HG03457 (cell line): ENCODE results near the gene TBX4.

Experiments
- ATAC-seq: cut with Tn5 transposase; IDR thresholded peaks from one replicate; pipeline ENCODE4 v1.9.1; 2021; ENCODE audit warnings: moderate number of reproducible peaks; ENCODE audit not compliant: unreplicated experiment

Gene TBX4

GRCh38 chr17:61452301-61453290, at the start of gene TBX4:
TSS of gene TBX4 (plus strand) at chr17:61452422. CDS start at chr17:61456491, 4,069 bp downstream.
- no peak for ATAC-seq

DNA sequence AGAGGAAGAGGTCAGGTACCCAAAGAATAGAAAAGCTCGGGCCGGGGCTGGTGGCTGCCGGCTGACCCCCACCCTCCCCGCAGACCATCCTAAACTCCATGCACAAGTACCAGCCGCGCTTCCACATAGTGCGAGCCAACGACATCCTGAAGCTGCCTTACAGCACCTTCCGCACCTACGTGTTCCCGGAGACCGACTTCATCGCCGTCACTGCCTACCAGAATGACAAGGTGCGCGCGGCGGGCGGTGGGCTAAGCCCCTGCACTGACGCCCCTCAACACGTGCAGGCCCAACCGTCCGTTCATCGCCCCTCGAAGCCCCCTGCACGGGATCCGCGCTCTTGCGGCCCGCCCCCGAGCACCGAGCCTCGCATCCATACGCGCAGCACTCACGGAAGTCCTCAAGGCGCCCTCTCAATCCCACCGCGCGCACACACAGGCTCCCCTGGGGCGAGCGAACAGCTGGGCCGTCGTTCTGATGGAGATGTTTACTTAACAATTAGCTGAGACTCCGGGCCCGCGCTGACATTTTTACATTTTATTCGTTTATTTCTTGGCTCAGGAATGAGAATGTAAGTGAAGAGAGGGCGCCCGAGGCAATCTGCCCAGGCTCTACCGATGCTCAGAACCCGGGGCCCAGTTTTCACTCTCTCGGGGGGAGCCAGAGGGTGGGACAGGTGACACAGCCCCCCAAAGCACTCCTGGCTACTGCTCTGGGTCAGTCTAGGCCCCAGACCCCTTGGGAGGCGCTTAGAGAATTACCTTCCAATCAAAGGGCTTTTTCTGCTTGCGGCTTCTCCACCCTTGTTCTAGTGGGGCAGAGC, 49.0 kb upstream of the TBX4 start:
- ATAC-seq = no peak

GRCh38 chr17:61403801-61404662, 48.2 kb upstream of the TBX4 start:
- no peak for ATAC-seq

DNA sequence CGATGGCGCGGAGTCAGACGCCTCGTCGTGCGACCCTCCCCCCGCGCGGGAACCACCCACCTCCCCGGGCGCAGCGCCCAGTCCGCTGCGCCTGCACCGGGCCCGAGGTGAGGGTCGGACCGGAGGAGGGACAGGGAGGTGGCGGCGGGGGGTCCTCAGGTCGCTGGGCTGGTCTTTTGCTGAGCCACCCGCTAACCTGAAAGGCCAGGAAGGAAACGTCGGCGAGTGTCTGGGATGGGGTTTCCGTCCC, 47.6 kb upstream of the TBX4 start:
- ATAC-seq = no peak

DNA sequence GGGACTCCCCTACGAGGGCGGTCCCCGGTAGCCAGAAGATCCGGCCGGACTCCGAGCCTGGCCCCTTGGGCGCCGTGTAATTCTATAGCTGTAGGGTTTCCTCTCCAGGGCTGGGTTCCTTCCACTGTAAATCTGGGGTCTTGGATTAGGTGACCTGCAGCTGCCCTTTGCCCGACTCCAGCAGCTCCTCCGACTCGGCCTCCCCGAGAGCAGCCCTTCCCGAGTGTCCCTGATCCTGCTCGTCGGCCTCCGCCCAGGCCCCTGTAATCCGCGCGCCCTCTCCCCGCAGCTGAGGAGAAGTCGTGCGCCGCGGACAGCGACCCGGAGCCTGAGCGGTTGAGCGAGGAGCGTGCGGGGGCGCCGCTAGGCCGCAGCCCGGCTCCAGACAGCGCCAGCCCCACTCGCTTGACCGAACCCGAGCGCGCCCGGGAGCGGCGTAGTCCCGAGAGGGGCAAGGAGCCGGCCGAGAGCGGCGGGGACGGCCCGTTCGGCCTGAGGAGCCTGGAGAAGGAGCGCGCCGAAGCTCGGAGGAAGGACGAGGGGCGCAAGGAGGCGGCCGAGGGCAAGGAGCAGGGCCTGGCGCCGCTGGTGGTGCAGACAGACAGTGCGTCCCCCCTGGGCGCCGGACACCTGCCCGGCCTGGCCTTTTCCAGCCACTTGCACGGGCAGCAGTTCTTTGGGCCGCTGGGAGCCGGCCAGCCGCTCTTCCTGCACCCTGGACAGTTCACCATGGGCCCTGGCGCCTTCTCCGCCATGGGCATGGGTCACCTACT, 47.1 kb upstream of the TBX4 start:
- no peak for ATAC-seq

GRCh38 chr17:61405686-61406536, 46.3 kb upstream of the TBX4 start:
- ATAC-seq = no peak

- no peak for ATAC-seq
These were observed 45.7 kb upstream of the TBX4 start for GRCh38 chr17:61406537-61406845.

GRCh38 chr17:61406971-61407911, 45.0 kb upstream of the TBX4 start:
- no peak for ATAC-seq

DNA sequence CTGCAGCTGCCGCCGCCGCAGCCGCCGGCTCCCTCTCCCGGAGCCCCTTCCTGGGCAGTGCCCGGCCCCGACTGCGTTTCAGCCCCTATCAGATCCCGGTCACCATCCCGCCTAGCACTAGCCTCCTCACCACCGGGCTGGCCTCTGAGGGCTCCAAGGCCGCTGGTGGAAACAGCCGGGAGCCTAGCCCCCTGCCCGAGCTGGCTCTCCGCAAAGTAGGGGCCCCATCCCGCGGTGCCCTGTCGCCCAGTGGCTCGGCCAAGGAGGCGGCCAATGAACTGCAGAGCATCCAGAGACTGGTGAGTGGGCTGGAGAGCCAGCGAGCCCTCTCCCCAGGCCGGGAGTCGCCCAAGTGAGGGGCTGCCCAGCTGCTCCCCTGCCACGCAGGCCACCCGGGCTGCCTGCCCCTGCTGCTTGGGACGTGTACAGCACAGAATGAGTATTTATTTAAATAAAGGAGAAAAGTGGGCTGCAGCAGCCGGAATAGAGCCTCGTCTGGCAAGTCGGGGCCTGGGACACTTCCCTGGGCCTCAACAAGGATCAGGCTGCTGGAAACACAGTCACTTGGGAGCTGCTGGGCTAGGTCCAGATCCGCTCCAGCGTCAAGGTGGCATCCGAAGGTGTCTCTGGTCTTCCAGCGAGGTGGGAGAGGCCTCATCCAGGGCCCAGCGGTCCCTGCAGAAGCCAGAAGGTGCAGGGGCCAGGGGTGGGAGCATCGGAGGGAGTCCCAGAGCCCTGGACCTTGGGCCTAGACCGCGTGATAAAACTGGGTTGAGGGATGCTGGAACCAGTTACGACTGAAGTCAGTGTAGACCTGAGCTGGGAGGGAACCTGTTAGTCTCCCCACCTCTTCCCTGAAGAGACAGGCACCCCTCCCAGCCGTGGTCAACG, 43.8 kb upstream of the TBX4 start:
- ATAC-seq = no peak

DNA sequence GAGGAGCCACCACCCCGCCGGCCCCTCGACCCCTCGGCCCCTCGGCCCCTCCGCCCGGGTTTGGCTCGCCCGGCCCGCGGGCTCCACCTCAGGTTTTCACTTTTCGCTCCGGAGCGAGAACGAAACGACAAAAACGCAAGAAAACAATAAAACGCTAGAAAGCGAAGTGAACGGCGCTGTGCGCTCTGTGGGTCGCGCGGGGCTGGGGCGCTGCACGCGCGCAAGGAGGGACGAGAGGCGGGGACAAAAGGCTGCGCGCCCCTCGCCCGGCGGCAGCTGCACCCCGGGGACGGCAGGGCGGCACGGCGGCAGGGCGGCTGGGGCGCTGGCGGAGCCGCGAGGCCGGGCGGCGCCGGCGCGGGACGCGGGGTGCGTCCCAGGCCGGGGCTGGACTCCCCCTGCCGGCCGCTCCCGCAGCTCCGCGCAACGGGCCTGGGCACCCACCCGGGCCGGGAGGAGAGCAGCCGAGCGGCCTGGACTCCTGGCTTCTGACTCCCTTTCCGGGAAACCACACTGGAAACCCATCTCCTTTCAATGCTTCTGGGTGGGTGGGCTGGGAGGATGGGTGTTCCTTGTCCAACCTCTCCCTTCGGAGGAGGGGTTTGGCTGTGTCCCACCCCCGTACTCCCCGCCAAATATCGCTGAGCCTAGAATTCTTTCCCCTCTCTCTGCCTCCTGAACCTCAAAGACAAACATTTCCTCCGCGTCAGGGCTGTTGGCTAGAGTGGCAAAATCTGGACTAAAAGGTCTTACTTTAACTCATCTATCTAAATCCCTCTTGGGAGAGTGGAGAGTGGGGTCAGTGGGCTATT, 42.7 kb upstream of the TBX4 start:
- no peak for ATAC-seq

GRCh38 chr17:61410141-61411010, 41.8 kb upstream of the TBX4 start:
- ATAC-seq = no peak

DNA sequence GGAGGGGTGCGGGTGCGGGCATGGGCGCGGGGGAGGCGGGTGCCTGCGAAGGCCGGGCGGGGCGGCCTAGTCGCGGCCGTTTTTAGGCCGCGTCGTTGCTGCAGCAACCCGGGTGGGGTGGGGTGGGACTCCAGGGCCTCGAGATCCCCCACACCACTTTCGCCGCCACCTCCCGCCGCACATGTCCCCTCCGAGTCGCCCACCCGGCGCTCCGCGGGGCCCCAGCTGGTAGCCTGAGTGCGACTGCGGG, 41.3 kb upstream of the TBX4 start:
- no peak for ATAC-seq

DNA sequence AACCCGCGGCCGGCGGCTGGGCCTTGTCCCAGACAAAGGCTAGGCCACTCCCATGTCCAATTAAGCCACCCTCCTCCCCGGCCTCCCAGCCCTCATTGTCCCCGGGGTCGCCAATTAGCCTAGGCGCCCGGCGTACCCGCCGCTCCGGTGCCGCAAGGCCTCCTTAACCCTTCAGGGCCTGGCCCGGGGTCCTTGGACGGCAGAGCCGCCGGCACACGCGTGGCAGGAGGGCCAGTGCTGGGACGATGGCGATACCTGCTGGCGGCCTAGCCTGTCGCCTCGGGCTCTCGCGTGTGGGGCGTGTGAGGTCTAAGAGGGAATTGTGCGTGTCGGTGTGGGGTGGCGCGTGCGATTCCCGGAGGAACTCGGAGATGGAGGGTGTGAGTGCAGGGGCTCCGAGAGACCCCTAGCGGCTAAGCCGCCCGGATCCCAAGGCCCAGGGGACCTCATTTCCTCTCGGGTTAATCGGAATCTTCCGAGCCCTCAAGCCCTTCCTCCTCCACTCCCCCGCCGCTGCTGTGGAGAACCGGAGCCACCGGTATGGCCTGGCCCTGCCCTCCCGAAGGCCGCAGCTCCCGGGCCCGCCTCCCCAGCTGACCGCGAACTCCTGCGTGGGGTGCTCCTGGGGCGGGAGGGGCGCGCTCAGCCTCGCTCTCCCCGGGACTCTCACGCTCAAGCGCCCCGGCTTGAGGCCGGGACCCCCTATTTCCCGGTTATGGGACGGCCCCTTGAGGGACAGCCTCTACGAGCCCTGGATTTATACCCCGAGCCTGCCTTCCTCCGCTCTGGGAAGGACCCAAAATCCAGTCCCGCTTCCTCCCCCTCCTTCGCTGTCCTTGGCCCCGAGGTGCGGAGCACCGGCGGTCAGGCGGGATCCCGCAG, 40.7 kb upstream of the TBX4 start:
- ATAC-seq = no peak

DNA sequence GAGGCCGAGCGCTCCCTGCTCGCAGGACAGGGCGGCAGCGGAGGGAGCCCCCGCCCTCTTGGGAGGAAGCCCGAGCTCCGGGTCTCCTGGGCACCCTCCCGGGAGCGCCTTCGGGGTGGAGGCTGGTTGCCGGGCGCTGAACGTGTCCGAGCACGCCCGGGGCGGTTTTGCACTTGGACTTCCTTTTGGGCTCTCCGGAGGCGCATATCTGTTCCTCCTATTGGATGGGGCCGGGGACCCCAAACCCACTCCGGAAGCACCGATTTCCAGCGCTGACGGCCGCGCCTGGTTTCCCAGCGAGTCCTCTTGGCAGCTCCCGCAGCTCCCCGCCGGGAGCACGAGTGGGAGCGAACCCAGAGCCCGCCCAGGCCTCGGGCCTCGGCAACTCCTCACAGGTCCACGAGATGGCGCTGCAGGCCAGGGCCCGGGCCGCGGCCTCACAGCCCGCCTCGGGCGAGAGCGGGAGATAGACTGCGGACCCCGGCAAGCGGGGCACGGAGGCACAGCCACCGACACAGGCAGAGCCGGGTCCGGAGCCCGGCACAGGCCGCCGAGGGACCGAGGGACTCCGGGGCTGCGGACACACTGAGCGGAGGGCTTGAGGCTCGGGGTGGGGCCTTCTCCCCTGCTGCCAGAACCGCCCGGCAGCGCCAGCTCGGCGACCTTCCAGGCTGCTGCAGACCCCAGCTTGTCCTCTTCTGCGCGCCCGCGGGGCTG, 39.9 kb upstream of the TBX4 start:
- ATAC-seq = peak; percentile 56
